Natural killer cell (primary cell): ENCODE data around the gene BCL3. TPM values are rescaled to one million over a fixed set of nuclear protein-coding genes. Genes with fewer than 3 reads are reported as not detected.

Experiments
- ATAC-seq, 3 donors: fragments of 150-1000 bp in 2 of 3; fragments of 200-7000 bp in 1 of 3; cut with Tn5 transposase; 1 replicate in 1 of 3; 2 replicates in 2 of 3; pipeline ENCODE4 v1.10.0; 2021; ENCODE audit warnings: mild to moderate bottlenecking in 2 of 3, moderate library complexity in 2 of 3
- DNase-seq, 2 donors: peaks; one replicate each; pipeline versions ENCODE4 v3.0.0 to v3.0.0-alpha.2; 2013 to 2021; ENCODE audit warnings: mixed read lengths in 1 of 2
- H3K27ac ChIP-seq: one replicate; pipeline ENCODE4 v1.5.1; 2013; ENCODE audit warnings: mild to moderate bottlenecking, low read length
- H3K27me3 ChIP-seq: one replicate; pipeline ENCODE4 v1.6.1; 2013; ENCODE audit warnings: low read length; ENCODE audit not compliant: control insufficient read depth, insufficient read depth
- H3K36me3 ChIP-seq: one replicate; pipeline ENCODE4 v1.6.1; 2013; ENCODE audit warnings: low read length; ENCODE audit not compliant: control insufficient read depth, insufficient read depth
- H3K4me1 ChIP-seq: one replicate; pipeline ENCODE4 v1.6.1; 2013; ENCODE audit warnings: low read length; ENCODE audit not compliant: control insufficient read depth, insufficient read depth
- H3K4me3 ChIP-seq: one replicate; pipeline ENCODE4 v1.5.1; 2013; ENCODE audit warnings: low read length
- H3K9me3 ChIP-seq: one replicate; pipeline ENCODE4 v1.6.1; 2013; ENCODE audit warnings: low read length; ENCODE audit not compliant: control insufficient read depth, insufficient read depth
- H3K27ac Mint-ChIP-seq, 2 donors: one replicate each; pipeline ENCODE4 v1.8.0; 2022; ENCODE audit warnings: mild to moderate bottlenecking in 2 of 2, mixed read lengths in 2 of 2, moderate library complexity in 1 of 2
- H3K27me3 Mint-ChIP-seq, 2 donors: one replicate each; pipeline ENCODE4 v1.8.0; 2022; ENCODE audit warnings: low read depth in 2 of 2, mixed read lengths in 2 of 2
- H3K36me3 Mint-ChIP-seq: one replicate; pipeline ENCODE4 v1.8.0; 2022; ENCODE audit warnings: mixed read lengths
- H3K4me1 Mint-ChIP-seq, 2 donors: one replicate each; pipeline ENCODE4 v1.8.0; 2022; ENCODE audit warnings: mixed read lengths in 2 of 2
- H3K4me3 Mint-ChIP-seq: one replicate; pipeline ENCODE4 v1.8.0; 2022; ENCODE audit warnings: mild to moderate bottlenecking, moderate library complexity, mixed read lengths
- H3K9me3 Mint-ChIP-seq, 2 donors: one replicate each; pipeline ENCODE4 v1.8.0; 2022; ENCODE audit warnings: mixed read lengths in 2 of 2
- CTCF ChIP-seq: fragments of 200-600 bp; IDR thresholded peaks from one replicate; pipeline ENCODE4 v1.8.0; 2022; ENCODE audit warnings: antibody characterized with exemption
- WGBS: methylation state at CpG from one replicate; pipeline ENCODE4 v1.1.7; 2013; ENCODE audit warnings: missing lambda C conversion rate; ENCODE audit not compliant: insufficient coverage; 5-methylcytosine and 5-hydroxymethylcytosine counted together
- intact Hi-C: fragments of 100-400 bp; cut with micrococcal nuclease; formaldehyde crosslinking; loops from one replicate; pipeline ENCODE4 v1.14.2; 2022
- total RNA-seq, 4 donors: library from RNA; stranded (reverse); fragments of 120-200 nt in 1 of 4; gene quantifications; one replicate each; pipeline versions ENCODE4 v1.2.3 to v1.2.4, GENCODE V29; 2013 to 2022

Gene BCL3
- total RNA-seq, 3 donors from 2014 or later (not counting 1 experiment from before 2014, with no cell fraction given): 152 to 199 (median 164) TPM

GRCh38 chr19:44794610-44795009, 46.1 kb downstream of the BCL3 start:
- no peaks in the 10 kb centered on the region for H3K27me3 Mint-ChIP-seq
- Histone ChIP-seq H3K27ac (no peak overlapping the region), H3K4me3 (no peak overlapping the region), H3K9me3 (no peaks in the 10 kb centered on the region), H3K36me3 (no peaks in the 10 kb centered on the region), H3K4me1 (no peaks in the 10 kb centered on the region), H3K27me3 (no peaks in the 10 kb centered on the region)
- WGBS: 86% methylated on average over 4 of the region's 4 CpGs
- H3K27ac Mint-ChIP-seq: no peak overlapping the region
- DNase-seq: no peak
- no peak for ATAC-seq
- no peaks in the 10 kb centered on the region for H3K36me3 Mint-ChIP-seq
- H3K4me1 Mint-ChIP-seq: no peaks in the 10 kb centered on the region
- no peak for TF ChIP-seq CTCF
- intact Hi-C loops: no loop called here
- H3K4me3 Mint-ChIP-seq: no peak overlapping the region
- H3K9me3 Mint-ChIP-seq: no peaks in the 10 kb centered on the region

GRCh38 chr19:44795398-44795987, 47.0 kb downstream of the BCL3 start:
- 84% methylated on average over 13 of the region's 13 CpGs for WGBS
- H3K4me1 Mint-ChIP-seq: no peaks in the 10 kb centered on the region
- H3K27ac Mint-ChIP-seq: no peak overlapping the region
- H3K27me3 Mint-ChIP-seq: no peaks in the 10 kb centered on the region
- H3K9me3 Mint-ChIP-seq: no peaks in the 10 kb centered on the region
- H3K27me3 ChIP-seq: no peaks in the 10 kb centered on the region
- H3K4me1 ChIP-seq: peaks cover 5% of the 10 kb centered on the region
- H3K27ac ChIP-seq: no peak overlapping the region
- intact Hi-C loops: no loop called here
- H3K4me3 Mint-ChIP-seq: no peak overlapping the region
- DNase-seq (no peak), ATAC-seq (no peak)
- no peak for TF ChIP-seq CTCF
- H3K36me3 Mint-ChIP-seq: no peaks in the 10 kb centered on the region
- H3K9me3 ChIP-seq: no peaks in the 10 kb centered on the region
- H3K4me3 ChIP-seq: no peak overlapping the region
- no peaks in the 10 kb centered on the region for H3K36me3 ChIP-seq

GRCh38 chr19:44796701-44797115, 48.2 kb downstream of the BCL3 start:
- intact Hi-C loops: no loop called here
- ATAC-seq (no peak), DNase-seq (peak in 1 of 2 donors; percentile 20)
- Mint-ChIP-seq H3K27ac (no peak overlapping the region), H3K36me3 (no peaks in the 10 kb centered on the region), H3K4me1 (no peaks in the 10 kb centered on the region), H3K27me3 (no peaks in the 10 kb centered on the region), H3K9me3 (no peaks in the 10 kb centered on the region), H3K4me3 (no peak overlapping the region)
- 28% methylated on average over 12 of the region's 12 CpGs for WGBS
- H3K9me3 ChIP-seq: no peaks in the 10 kb centered on the region
- no peak overlapping the region for H3K27ac ChIP-seq
- no peak for TF ChIP-seq CTCF
- peaks cover 5% of the 10 kb centered on the region for H3K4me1 ChIP-seq
- H3K36me3 ChIP-seq: no peaks in the 10 kb centered on the region
- H3K27me3 ChIP-seq: no peaks in the 10 kb centered on the region
- H3K4me3 ChIP-seq: no peak overlapping the region
